Gastrocnemius medialis (tissue), 4 donors: ENCODE measurements around the gene ZNF599. TPM values are rescaled to one million over a fixed set of nuclear protein-coding genes. Genes with fewer than 3 reads are reported as not detected.

Experiments
- ATAC-seq, 2 donors: fragments of 150-250 bp; one replicate each; pipeline ENCODE4 v1.9.1; 2016
- DNase-seq, 2 donors: peaks; one replicate each; pipeline ENCODE4 v3.0.0-alpha.2; 2019
- H3K27ac ChIP-seq, 4 donors: fragments of 200-600 bp; sonication (generic); 1 replicate in 1 of 4; 2 replicates in 3 of 4; pipeline ENCODE4 v1.5.1; 2016 to 2018; ENCODE audit warnings: mild to moderate bottlenecking in 2 of 4, moderate library complexity in 1 of 4
- H3K27me3 ChIP-seq, 3 donors: fragments of 200-600 bp; sonication (generic) in 2 of 3; 1 replicate in 1 of 3; 2 replicates in 2 of 3; pipeline versions ENCODE4 v1.5.1 to v1.6.0; 2016 to 2019; ENCODE audit warnings: mild to moderate bottlenecking in 1 of 3, moderate library complexity in 1 of 3
- H3K36me3 ChIP-seq, 2 donors: fragments of 200-600 bp; sonication (generic) in 1 of 2; one replicate each; pipeline ENCODE4 v1.5.1; 2017 to 2018
- H3K4me1 ChIP-seq, 2 donors: fragments of 200-600 bp; sonication (generic) in 1 of 2; one replicate each; pipeline ENCODE4 v1.5.1; 2016 to 2017; ENCODE audit warnings: mild to moderate bottlenecking in 2 of 2
- H3K4me3 ChIP-seq, 4 donors: fragments of 200-600 bp; sonication (generic) in 3 of 4; 1 replicate in 1 of 4; 2 replicates in 3 of 4; pipeline ENCODE4 v1.5.1; 2016 to 2019; ENCODE audit warnings: mild to moderate bottlenecking in 2 of 4
- H3K9me3 ChIP-seq, 3 donors: fragments of 200-600 bp; sonication (generic) in 2 of 3; 1 replicate in 1 of 3; 2 replicates in 2 of 3; pipeline ENCODE4 v1.5.1; 2016 to 2019
- POLR2A ChIP-seq, 2 donors: fragments of 450-650 bp; IDR thresholded peaks; one replicate each; pipeline ENCODE4 v1.6.1; 2017; ENCODE audit warnings: antibody characterized with exemption in 2 of 2, mild to moderate bottlenecking in 2 of 2, moderate library complexity in 2 of 2
- in situ Hi-C, 4 donors: fragments of 200-750 bp; cut with MboI; loops; one replicate each; pipeline versions ENCODE4 v1.15.0 to v1.8.0; 2017; ENCODE audit warnings: low sequenced_read_pairs in 4 of 4
- intact Hi-C: fragments of 100-400 bp; cut with DNase I; formaldehyde crosslinking; loops from one replicate; pipeline ENCODE4 v1.15.1; 2023; ENCODE audit warnings: low total_unique reads
- total RNA-seq, 4 donors: library from RNA; depleted of rRNA; stranded (reverse); fragments of >200 nt; gene quantifications; one replicate each; pipeline versions ENCODE4 v1.1.0 to v1.2.3, GENCODE V29; 2016
- TF ChIP-seq, protein P1 (sequence below), 5 experiments: fragments of 450-650 bp in 3 of 5; fragments of 200-600 bp in 2 of 5; sonication (generic) in 2 of 5; IDR thresholded peaks in 4 of 5; conservative IDR thresholded peaks in 1 of 5; 1 replicate in 4 of 5; 2 replicates in 1 of 5; pipeline ENCODE4 v1.5.1; 2016 to 2019; ENCODE audit warnings: antibody characterized with exemption in 5 of 5, mild to moderate bottlenecking in 3 of 5, moderate library complexity in 3 of 5

ZNF599 gene
- total RNA-seq, 4 donors from 2014 or later: 1.2 to 6.3 (median 2.4) TPM

DNA sequence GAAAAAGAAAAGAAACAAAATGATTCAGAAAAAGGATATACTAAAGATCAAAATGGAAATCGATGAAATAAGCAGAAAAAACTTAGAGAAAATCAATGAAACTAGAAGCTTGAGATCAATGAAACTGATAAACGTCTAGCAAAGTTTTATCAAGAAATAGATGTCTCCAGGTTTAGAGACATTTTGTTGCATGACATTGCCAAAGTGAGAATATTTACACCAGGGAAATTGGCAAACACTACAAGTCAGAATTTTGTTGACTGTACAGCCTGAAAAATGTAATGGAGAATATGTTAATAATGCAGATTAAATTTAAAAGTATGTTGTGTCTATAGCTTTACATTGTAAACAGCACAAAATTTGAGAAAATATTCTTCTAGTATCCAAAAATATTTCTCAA lies 5.3 kb upstream of the ZNF599 start:
- H3K27me3 ChIP-seq: peaks cover 0 to 3% (median 0%) of the 10 kb centered on the region in 3 donors
- no peak for ATAC-seq
- no peaks in the 10 kb centered on the region for H3K9me3 ChIP-seq
- TF ChIP-seq, protein P1, sequence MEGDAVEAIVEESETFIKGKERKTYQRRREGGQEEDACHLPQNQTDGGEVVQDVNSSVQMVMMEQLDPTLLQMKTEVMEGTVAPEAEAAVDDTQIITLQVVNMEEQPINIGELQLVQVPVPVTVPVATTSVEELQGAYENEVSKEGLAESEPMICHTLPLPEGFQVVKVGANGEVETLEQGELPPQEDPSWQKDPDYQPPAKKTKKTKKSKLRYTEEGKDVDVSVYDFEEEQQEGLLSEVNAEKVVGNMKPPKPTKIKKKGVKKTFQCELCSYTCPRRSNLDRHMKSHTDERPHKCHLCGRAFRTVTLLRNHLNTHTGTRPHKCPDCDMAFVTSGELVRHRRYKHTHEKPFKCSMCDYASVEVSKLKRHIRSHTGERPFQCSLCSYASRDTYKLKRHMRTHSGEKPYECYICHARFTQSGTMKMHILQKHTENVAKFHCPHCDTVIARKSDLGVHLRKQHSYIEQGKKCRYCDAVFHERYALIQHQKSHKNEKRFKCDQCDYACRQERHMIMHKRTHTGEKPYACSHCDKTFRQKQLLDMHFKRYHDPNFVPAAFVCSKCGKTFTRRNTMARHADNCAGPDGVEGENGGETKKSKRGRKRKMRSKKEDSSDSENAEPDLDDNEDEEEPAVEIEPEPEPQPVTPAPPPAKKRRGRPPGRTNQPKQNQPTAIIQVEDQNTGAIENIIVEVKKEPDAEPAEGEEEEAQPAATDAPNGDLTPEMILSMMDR (IDR thresholded peaks at IDR 0.05 in 4 of 5, conservative IDR thresholded peaks at IDR 0.05 in 1 of 5): no peak
- no peak for TF ChIP-seq POLR2A (IDR thresholded peaks at IDR 0.05)
- no peak overlapping the region for H3K4me3 ChIP-seq
- in situ Hi-C loops (no loop called here), intact Hi-C loops (no loop called here)
- H3K36me3 ChIP-seq: no peaks in the 10 kb centered on the region
- DNase-seq: no peak
- H3K4me1 ChIP-seq: no peaks in the 10 kb centered on the region
- H3K27ac ChIP-seq: no peak overlapping the region

DNA sequence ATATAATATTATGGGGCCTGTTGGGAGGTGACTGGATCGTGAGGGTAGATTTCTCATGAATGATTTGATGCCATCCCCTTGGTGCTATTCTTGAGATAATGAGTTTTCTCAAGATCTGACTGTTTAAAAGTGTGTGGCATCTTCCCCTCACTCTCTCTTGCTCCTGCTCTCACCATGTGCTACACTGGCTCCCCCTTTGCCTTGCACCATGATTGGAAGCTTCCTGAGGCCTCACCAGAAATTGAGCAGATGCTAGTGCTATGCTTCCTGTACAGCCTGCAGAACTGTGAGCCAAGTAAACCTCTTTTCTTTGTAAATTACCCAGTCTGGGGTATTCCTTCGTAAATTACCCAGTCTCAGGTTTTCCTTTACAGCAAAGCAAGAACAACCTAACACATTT lies 1.8 kb upstream of the ZNF599 start:
- DNase-seq (no peak), ATAC-seq (no peak)
- in situ Hi-C loops: no loop called here
- intact Hi-C loops: no loop called here
- H3K4me1 ChIP-seq: peaks cover 6 to 9% of the 10 kb centered on the region in 2 donors
- no peaks in the 10 kb centered on the region for H3K36me3 ChIP-seq
- no peak for TF ChIP-seq POLR2A (IDR thresholded peaks at IDR 0.05)
- TF ChIP-seq, protein P1 (IDR thresholded peaks at IDR 0.05 in 4 of 5, conservative IDR thresholded peaks at IDR 0.05 in 1 of 5): no peak
- no peaks in the 10 kb centered on the region for H3K9me3 ChIP-seq
- H3K4me3 ChIP-seq: no peak overlapping the region
- H3K27me3 ChIP-seq: peaks cover 0 to 3% (median 0%) of the 10 kb centered on the region in 3 donors
- no peak overlapping the region for H3K27ac ChIP-seq

DNA sequence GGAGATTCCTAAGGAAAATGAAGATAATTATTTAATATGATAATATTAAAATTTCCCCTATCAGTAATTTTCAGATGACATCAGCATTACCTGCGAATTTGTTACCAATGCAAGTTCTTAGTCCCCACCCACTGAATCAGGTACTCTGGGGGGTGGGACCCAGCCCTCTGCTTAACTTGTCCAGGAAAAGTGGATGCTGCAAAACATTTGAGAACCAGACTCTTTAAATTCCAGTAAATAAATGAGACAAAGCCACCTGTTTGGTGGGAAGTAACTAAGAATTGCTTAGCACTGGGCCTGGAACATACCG lies 495 bp upstream of the ZNF599 start:
- intact Hi-C loops: loop anchor here (1.0 to 2.0 kb wide), 2 partner anchors 39 to 97 kb away; partner anchors contain the start of genes SCGB2B2, ZNF181 and ZNF302
- Histone ChIP-seq H3K4me1 (peaks cover 6 to 9% of the 10 kb centered on the region in 2 donors), H3K27me3 (peaks cover 0 to 3% (median 0%) of the 10 kb centered on the region in 3 donors), H3K4me3 (peak overlapping the region; percentile 72 to 97 (median 87)), H3K9me3 (no peaks in the 10 kb centered on the region), H3K36me3 (peaks cover 0 to 13% of the 10 kb centered on the region in 2 donors), H3K27ac (peak overlapping the region; percentile 75 to 88 (median 82))
- TF ChIP-seq POLR2A (IDR thresholded peaks at IDR 0.05): no peak
- TF ChIP-seq, protein P1 (IDR thresholded peaks at IDR 0.05 in 4 of 5, conservative IDR thresholded peaks at IDR 0.05 in 1 of 5): no peak
- no peak for ATAC-seq
- no peak for DNase-seq
- in situ Hi-C loops: no loop called here

DNA sequence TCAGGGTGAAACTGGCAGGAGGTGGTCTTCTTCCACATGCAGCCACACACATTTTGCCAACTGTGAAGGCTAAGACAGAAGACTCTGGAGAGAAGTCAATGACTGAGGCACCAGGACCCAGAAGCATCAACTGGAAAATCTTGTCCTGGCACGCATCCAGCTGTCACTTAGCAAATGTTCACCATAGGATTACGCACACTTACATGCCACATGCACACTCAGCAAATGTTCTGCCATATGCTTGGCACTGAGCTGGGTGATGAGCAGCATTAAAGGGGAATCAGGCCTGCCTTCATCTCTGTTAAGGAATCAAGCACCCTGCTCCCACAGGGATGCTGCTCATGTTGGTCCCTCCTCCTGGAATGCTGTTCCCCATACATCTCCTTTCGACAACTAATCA lies 5.1 kb downstream of the ZNF599 start:
- Histone ChIP-seq H3K9me3 (no peaks in the 10 kb centered on the region), H3K36me3 (peaks cover 12 to 68% of the 10 kb centered on the region in 2 donors), H3K4me1 (peaks cover 6 to 9% of the 10 kb centered on the region in 2 donors), H3K27me3 (no peaks in the 10 kb centered on the region), H3K4me3 (no peak overlapping the region), H3K27ac (no peak overlapping the region)
- no peak for DNase-seq
- in situ Hi-C loops (no loop called here), intact Hi-C loops (no loop called here)
- ATAC-seq: no peak
- no peak for TF ChIP-seq POLR2A (IDR thresholded peaks at IDR 0.05)

DNA sequence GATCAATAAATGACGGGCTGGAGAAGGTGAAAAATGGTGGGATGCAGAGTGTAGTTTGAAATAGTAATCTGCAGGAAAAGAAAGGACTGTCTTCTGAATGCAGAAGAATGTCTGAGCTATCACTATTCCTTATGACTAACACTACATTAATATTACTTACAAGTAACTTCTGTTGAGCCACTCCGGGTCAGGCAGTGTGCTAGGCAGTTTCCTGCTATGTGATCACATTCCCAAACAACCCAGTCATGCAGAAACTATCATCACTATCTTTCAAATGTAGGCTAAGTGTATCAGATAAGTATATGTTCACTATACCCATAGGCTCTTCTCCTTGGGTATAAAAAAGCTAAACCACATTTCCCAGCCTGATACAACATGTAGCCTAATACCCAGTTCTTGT lies 6.6 kb downstream of the ZNF599 start:
- no peaks in the 10 kb centered on the region for H3K4me1 ChIP-seq
- TF ChIP-seq POLR2A (IDR thresholded peaks at IDR 0.05): no peak
- TF ChIP-seq, protein P1 (IDR thresholded peaks at IDR 0.05 in 4 of 5, conservative IDR thresholded peaks at IDR 0.05 in 1 of 5): no peak
- H3K27ac ChIP-seq: no peak overlapping the region
- H3K4me3 ChIP-seq: no peak overlapping the region
- no peaks in the 10 kb centered on the region for H3K27me3 ChIP-seq
- H3K36me3 ChIP-seq: peaks cover 13 to 83% of the 10 kb centered on the region in 2 donors
- in situ Hi-C loops: no loop called here
- intact Hi-C loops: no loop called here
- no peak for ATAC-seq
- H3K9me3 ChIP-seq: peaks cover 0 to 10% (median 4%) of the 10 kb centered on the region in 3 donors
- DNase-seq: no peak
